Lower lobe of right lung (tissue), 2 donors: ENCODE data around the gene DEPDC1B. TPM values are rescaled to one million over a fixed set of nuclear protein-coding genes. Genes with fewer than 3 reads are reported as not detected.
"Not testable (repeated sequence)": the region's sequence is repeated elsewhere in the genome, so short reads cannot be mapped to it uniquely, and the experiment has no call there.

ENCODE experiments used
- ATAC-seq, 2 donors: fragments of 200-7000 bp; cut with Tn5 transposase; one replicate each; pipeline ENCODE4 v1.9.1; 2020 to 2022; ENCODE audit warnings: mild to moderate bottlenecking in 2 of 2, moderate library complexity in 2 of 2
- DNase-seq: peaks from one replicate; pipeline ENCODE4 v3.0.0-alpha.2; 2020
- H3K27ac ChIP-seq: fragments of 200-600 bp; one replicate; pipeline ENCODE4 v1.8.0; 2022
- H3K27me3 ChIP-seq: fragments of 200-600 bp; one replicate; pipeline ENCODE4 v1.8.0; 2022; ENCODE audit warnings: low read depth
- H3K36me3 ChIP-seq: fragments of 200-600 bp; one replicate; pipeline ENCODE4 v1.8.0; 2022; ENCODE audit warnings: mild to moderate bottlenecking
- H3K4me1 ChIP-seq: fragments of 200-600 bp; one replicate; pipeline ENCODE4 v1.8.0; 2022
- H3K4me3 ChIP-seq: fragments of 200-600 bp; one replicate; pipeline ENCODE4 v1.8.0; 2022; ENCODE audit warnings: mild to moderate bottlenecking
- H3K9me3 ChIP-seq: fragments of 200-600 bp; one replicate; pipeline ENCODE4 v1.8.0; 2022
- CTCF ChIP-seq: fragments of 200-600 bp; IDR thresholded peaks from one replicate; pipeline ENCODE4 v1.8.0; 2022; ENCODE audit warnings: antibody characterized with exemption, mild to moderate bottlenecking
- intact Hi-C: fragments of 100-400 bp; cut with DNase I; formaldehyde crosslinking; loops from one replicate; pipeline ENCODE4 v1.11.0; 2022
- total RNA-seq: library from RNA; stranded (reverse); fragmentation: NEBNext Ultra II Directional; extraction: Animal tissue kit (Norgen Biotek cat#: 25700); gene quantifications from one replicate; pipeline ENCODE4 v1.2.1, GENCODE V29; 2021
- donor health status: DM: no; HTN: yes; CAD: no; lungs with severe emphysema.

DEPDC1B gene
- total RNA-seq, 1 donor from 2014 or later, result 0.30 TPM

DNA sequence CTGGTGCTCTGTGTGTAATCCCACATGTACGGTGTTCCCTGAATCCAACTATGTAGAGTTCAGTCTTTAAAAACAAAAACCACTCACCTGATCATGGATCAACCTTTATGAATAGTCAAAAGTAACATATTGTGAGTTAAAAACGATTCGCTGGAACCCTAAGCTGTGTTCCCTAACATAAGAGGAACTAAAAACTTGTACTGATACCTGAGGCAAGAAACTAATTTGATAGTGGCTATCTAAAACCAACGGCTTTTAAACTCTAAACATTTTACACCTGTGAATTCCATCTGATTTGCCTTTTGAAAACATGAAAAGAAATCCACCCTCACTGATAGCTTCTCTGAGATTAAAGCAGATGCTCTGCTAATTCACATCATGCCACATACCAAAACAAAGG, 101.5 kb downstream of the DEPDC1B start:
- ATAC-seq (no peak), DNase-seq (no peak)
- Histone ChIP-seq H3K4me3 (no peak overlapping the region), H3K4me1 (peaks cover 4% of the 10 kb centered on the region), H3K27me3 (no peaks in the 10 kb centered on the region), H3K36me3 (no peaks in the 10 kb centered on the region), H3K27ac (no peak overlapping the region), H3K9me3 (no peaks in the 10 kb centered on the region)
- TF ChIP-seq CTCF, result no peak
- intact Hi-C loops, result no loop called here

- no peak overlapping the region for H3K27ac ChIP-seq
- no peak for TF ChIP-seq CTCF
- H3K4me1 ChIP-seq, result peaks cover 4% of the 10 kb centered on the region
- H3K9me3 ChIP-seq, result no peaks in the 10 kb centered on the region
- no peak for ATAC-seq
- no peaks in the 10 kb centered on the region for H3K36me3 ChIP-seq
- intact Hi-C loops, result no loop called here
- no peak for DNase-seq
- no peak overlapping the region for H3K4me3 ChIP-seq
- no peaks in the 10 kb centered on the region for H3K27me3 ChIP-seq
Observed at GRCh38 chr5:60597572-60598320, 102.2 kb downstream of the DEPDC1B start.

GRCh38 chr5:60594715-60595477, 105.1 kb downstream of the DEPDC1B start:
- TF ChIP-seq CTCF, result no peak
- ATAC-seq (no peak), DNase-seq (no peak)
- Histone ChIP-seq H3K27ac (no peak overlapping the region), H3K9me3 (no peaks in the 10 kb centered on the region), H3K4me1 (peaks cover 4% of the 10 kb centered on the region), H3K4me3 (no peak overlapping the region), H3K36me3 (no peaks in the 10 kb centered on the region), H3K27me3 (no peaks in the 10 kb centered on the region)
- intact Hi-C loops, result no loop called here

- ATAC-seq (no peak), DNase-seq (no peak)
- Histone ChIP-seq H3K36me3 (no peaks in the 10 kb centered on the region), H3K9me3 (no peaks in the 10 kb centered on the region), H3K27ac (no peak overlapping the region), H3K27me3 (no peaks in the 10 kb centered on the region), H3K4me3 (no peak overlapping the region), H3K4me1 (no peaks in the 10 kb centered on the region)
- TF ChIP-seq CTCF, result no peak
- intact Hi-C loops, result no loop called here
Observed at GRCh38 chr5:60590172-60590571, 109.8 kb downstream of the DEPDC1B start.

DNA sequence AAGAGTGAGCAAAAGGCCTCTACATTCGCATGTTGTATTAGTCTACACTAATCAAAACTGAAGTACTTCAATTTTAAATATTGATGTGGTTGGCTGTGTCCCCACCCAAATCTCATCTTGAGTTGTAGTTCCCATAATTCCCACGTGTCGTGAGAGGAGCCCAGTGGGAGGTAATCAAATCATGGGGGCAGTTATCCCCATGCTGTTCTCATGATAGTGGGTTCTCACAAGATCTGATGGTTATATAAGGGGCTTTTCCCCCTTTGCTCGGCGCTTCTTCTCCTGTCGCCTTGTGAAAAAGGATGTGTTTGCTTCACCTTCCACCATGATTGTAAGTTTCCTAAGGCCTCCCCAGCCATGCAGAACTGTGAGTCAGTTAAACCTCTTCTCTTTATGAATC, 112.7 kb downstream of the DEPDC1B start:
- intact Hi-C loops, result not testable (repeated sequence)

GRCh38 chr5:60586307-60586901, 113.6 kb downstream of the DEPDC1B start:
- H3K36me3 ChIP-seq, result no peaks in the 10 kb centered on the region
- H3K27me3 ChIP-seq, result no peaks in the 10 kb centered on the region
- no peaks in the 10 kb centered on the region for H3K9me3 ChIP-seq
- H3K4me3 ChIP-seq, result no peak overlapping the region
- no peaks in the 10 kb centered on the region for H3K4me1 ChIP-seq
- ATAC-seq, result no peak
- intact Hi-C loops, result no loop called here
- H3K27ac ChIP-seq, result no peak overlapping the region
- no peak for DNase-seq
- TF ChIP-seq CTCF, result peak; percentile 28

More for the DNA sequence above, 112.7 kb downstream of the DEPDC1B start:
- not testable (repeated sequence) for DNase-seq, H3K27me3 ChIP-seq, H3K4me1 ChIP-seq, H3K4me3 ChIP-seq, ATAC-seq, H3K36me3 ChIP-seq, H3K27ac ChIP-seq, H3K9me3 ChIP-seq
